ENCODE measurements around the gene NAGLU. TPM values are rescaled to one million over a fixed set of nuclear protein-coding genes. Genes with fewer than 3 reads are reported as not detected.

Gene NAGLU
- total and polyA plus RNA-seq, 2 of the 13 experiments (the other 11 are each of a cell fraction or from before 2014, with no cell fraction given), result 28.2 to 40.1 TPM

DNA sequence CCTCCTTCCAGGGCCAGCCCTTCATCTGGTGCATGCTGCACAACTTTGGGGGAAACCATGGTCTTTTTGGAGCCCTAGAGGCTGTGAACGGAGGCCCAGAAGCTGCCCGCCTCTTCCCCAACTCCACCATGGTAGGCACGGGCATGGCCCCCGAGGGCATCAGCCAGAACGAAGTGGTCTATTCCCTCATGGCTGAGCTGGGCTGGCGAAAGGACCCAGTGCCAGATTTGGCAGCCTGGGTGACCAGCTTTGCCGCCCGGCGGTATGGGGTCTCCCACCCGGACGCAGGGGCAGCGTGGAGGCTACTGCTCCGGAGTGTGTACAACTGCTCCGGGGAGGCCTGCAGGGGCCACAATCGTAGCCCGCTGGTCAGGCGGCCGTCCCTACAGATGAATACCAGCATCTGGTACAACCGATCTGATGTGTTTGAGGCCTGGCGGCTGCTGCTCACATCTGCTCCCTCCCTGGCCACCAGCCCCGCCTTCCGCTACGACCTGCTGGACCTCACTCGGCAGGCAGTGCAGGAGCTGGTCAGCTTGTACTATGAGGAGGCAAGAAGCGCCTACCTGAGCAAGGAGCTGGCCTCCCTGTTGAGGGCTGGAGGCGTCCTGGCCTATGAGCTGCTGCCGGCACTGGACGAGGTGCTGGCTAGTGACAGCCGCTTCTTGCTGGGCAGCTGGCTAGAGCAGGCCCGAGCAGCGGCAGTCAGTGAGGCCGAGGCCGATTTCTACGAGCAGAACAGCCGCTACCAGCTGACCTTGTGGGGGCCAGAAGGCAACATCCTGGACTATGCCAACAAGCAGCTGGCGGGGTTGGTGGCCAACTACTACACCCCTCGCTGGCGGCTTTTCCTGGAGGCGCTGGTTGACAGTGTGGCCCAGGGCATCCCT is 7.4 kb downstream of the NAGLU start (continued):
- TF ChIP-seq, protein P1, sequence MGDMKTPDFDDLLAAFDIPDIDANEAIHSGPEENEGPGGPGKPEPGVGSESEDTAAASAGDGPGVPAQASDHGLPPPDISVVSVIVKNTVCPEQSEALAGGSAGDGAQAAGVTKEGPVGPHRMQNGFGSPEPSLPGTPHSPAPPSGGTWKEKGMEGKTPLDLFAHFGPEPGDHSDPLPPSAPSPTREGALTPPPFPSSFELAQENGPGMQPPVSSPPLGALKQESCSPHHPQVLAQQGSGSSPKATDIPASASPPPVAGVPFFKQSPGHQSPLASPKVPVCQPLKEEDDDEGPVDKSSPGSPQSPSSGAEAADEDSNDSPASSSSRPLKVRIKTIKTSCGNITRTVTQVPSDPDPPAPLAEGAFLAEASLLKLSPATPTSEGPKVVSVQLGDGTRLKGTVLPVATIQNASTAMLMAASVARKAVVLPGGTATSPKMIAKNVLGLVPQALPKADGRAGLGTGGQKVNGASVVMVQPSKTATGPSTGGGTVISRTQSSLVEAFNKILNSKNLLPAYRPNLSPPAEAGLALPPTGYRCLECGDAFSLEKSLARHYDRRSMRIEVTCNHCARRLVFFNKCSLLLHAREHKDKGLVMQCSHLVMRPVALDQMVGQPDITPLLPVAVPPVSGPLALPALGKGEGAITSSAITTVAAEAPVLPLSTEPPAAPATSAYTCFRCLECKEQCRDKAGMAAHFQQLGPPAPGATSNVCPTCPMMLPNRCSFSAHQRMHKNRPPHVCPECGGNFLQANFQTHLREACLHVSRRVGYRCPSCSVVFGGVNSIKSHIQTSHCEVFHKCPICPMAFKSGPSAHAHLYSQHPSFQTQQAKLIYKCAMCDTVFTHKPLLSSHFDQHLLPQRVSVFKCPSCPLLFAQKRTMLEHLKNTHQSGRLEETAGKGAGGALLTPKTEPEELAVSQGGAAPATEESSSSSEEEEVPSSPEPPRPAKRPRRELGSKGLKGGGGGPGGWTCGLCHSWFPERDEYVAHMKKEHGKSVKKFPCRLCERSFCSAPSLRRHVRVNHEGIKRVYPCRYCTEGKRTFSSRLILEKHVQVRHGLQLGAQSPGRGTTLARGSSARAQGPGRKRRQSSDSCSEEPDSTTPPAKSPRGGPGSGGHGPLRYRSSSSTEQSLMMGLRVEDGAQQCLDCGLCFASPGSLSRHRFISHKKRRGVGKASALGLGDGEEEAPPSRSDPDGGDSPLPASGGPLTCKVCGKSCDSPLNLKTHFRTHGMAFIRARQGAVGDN (CRISPR knock-in tag; IDR thresholded peaks at IDR 0.05), result peak; percentile 63
- no peak for TF ChIP-seq CEBPG (CRISPR knock-in tag; IDR thresholded peaks at IDR 0.05)
- no peak for TF ChIP-seq CBX2 (IDR thresholded peaks at IDR 0.05; ENCODE audit: low read depth, low read length)
- TF ChIP-seq CBX2 (CRISPR knock-in tag; IDR thresholded peaks at IDR 0.05; ENCODE audit: low read depth), result no peak
- TF ChIP-seq GABPA (IDR thresholded peaks at IDR 0.05; ENCODE audit: low read depth, low read length), result no peak
- no peak for TF ChIP-seq GABPA (CRISPR knock-in tag; IDR thresholded peaks at IDR 0.05; ENCODE audit: low read depth)
- TF ChIP-seq ZFP90 (CRISPR knock-in tag; IDR thresholded peaks at IDR 0.05; ENCODE audit: borderline replicate concordance), result 0 out of 2 replicates have a peak, but pooled peaks have one; percentile 27
- TF ChIP-seq SAFB2 (CRISPR knock-in tag; IDR thresholded peaks at IDR 0.05; ENCODE audit: borderline replicate concordance, low read depth), result no peak
- peak; percentile 32; the same call in 1 of the 2 replicates for TF ChIP-seq ZNF768 (CRISPR knock-in tag; IDR thresholded peaks at IDR 0.05)
- TF ChIP-seq ASH2L (IDR thresholded peaks at IDR 0.05; ENCODE audit: insufficient read length, low read depth, low read length), result no peak
- TF ChIP-seq, protein P2, sequence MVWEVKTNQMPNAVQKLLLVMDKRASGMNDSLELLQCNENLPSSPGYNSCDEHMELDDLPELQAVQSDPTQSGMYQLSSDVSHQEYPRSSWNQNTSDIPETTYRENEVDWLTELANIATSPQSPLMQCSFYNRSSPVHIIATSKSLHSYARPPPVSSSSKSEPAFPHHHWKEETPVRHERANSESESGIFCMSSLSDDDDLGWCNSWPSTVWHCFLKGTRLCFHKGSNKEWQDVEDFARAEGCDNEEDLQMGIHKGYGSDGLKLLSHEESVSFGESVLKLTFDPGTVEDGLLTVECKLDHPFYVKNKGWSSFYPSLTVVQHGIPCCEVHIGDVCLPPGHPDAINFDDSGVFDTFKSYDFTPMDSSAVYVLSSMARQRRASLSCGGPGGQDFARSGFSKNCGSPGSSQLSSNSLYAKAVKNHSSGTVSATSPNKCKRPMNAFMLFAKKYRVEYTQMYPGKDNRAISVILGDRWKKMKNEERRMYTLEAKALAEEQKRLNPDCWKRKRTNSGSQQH (CRISPR knock-in tag; IDR thresholded peaks at IDR 0.05; ENCODE audit: low read depth), result no peak
- TF ChIP-seq KLF6 (CRISPR knock-in tag; IDR thresholded peaks at IDR 0.05), result no peak
- TF ChIP-seq ZSCAN25 (CRISPR knock-in tag; IDR thresholded peaks at IDR 0.05), result no peak
- TF ChIP-seq ZNF225 (CRISPR knock-in tag; IDR thresholded peaks at IDR 0.05), result no peak
- no peak for TF ChIP-seq TEAD2 (CRISPR knock-in tag; IDR thresholded peaks at IDR 0.05)
- TF ChIP-seq ZNF431 (CRISPR knock-in tag; IDR thresholded peaks at IDR 0.05; ENCODE audit: borderline replicate concordance, low read depth), result no peak
- no peak for TF ChIP-seq ZNF605 (CRISPR knock-in tag; IDR thresholded peaks at IDR 0.05)
- no peak for TF ChIP-seq TOPORS (CRISPR knock-in tag; IDR thresholded peaks at IDR 0.05)
- TF ChIP-seq ZNF644 (CRISPR knock-in tag; IDR thresholded peaks at IDR 0.05; ENCODE audit: low read depth), result no peak
- TF ChIP-seq PRMT3 (CRISPR knock-in tag; IDR thresholded peaks at IDR 0.05; ENCODE audit: borderline replicate concordance, low read depth), result no peak
- TF ChIP-seq, protein P3, sequence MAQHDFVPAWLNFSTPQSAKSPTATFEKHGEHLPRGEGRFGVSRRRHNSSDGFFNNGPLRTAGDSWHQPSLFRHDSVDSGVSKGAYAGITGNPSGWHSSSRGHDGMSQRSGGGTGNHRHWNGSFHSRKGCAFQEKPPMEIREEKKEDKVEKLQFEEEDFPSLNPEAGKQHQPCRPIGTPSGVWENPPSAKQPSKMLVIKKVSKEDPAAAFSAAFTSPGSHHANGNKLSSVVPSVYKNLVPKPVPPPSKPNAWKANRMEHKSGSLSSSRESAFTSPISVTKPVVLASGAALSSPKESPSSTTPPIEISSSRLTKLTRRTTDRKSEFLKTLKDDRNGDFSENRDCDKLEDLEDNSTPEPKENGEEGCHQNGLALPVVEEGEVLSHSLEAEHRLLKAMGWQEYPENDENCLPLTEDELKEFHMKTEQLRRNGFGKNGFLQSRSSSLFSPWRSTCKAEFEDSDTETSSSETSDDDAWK (CRISPR knock-in tag; IDR thresholded peaks at IDR 0.05), result no peak
- no peak for TF ChIP-seq ZNF720 (CRISPR knock-in tag; IDR thresholded peaks at IDR 0.05)
- no peak for TF ChIP-seq ZNF790 (CRISPR knock-in tag; IDR thresholded peaks at IDR 0.05; ENCODE audit: borderline replicate concordance)
- TF ChIP-seq TGIF2 (CRISPR knock-in tag; IDR thresholded peaks at IDR 0.05), result no peak
- no peak for TF ChIP-seq MBD4 (IDR thresholded peaks at IDR 0.05; ENCODE audit: borderline replicate concordance, low read length)

Measured in HepG2 (cell line).